BLaER1 treated with 17β-estradiol and CSF1 and Interleukin-3, amounts not matched to agents 10 nM and 100 nM (cell line): ENCODE data around the gene MAB21L4.
"Not testable (repeated sequence)": the region's sequence is repeated elsewhere in the genome, so short reads cannot be mapped to it uniquely, and the experiment has no call there.

Source experiments
- H3K27ac ChIP-seq, 11 experiments: shearing (Covaris generic); formaldehyde crosslinking; 2 replicates each; pipeline ENCODE4 v1.8.1; 2022
- H3K27me3 ChIP-seq, 11 experiments: shearing (Covaris generic); formaldehyde crosslinking; 2 replicates each; pipeline ENCODE4 v1.8.1; 2022
- H3K36me3 ChIP-seq, 11 experiments: shearing (Covaris generic); formaldehyde crosslinking; 2 replicates each; pipeline ENCODE4 v1.8.1; 2022
- H3K4me1 ChIP-seq, 10 experiments: shearing (Covaris generic); formaldehyde crosslinking; 2 replicates each; pipeline ENCODE4 v1.8.1; 2022
- H3K4me2 ChIP-seq, 11 experiments: shearing (Covaris generic); formaldehyde crosslinking; 2 replicates each; pipeline ENCODE4 v1.8.1; 2022
- H3K4me3 ChIP-seq, 10 experiments: shearing (Covaris generic); formaldehyde crosslinking; 2 replicates each; pipeline ENCODE4 v1.8.1; 2022
- H3K9ac ChIP-seq, 11 experiments: shearing (Covaris generic); formaldehyde crosslinking; 2 replicates each; pipeline ENCODE4 v1.8.1; 2022
- H3K9me3 ChIP-seq, 11 experiments: shearing (Covaris generic); formaldehyde crosslinking; replicated peaks in 1 of 11; 2 replicates each; pipeline ENCODE4 v1.8.1; 2022
- H4K20me1 ChIP-seq, 11 experiments: shearing (Covaris generic); formaldehyde crosslinking; 2 replicates each; pipeline ENCODE4 v1.8.1; 2022
- Cebpa-rat ChIP-seq, 11 experiments: shearing (Covaris generic); IDR thresholded peaks; 2 replicates each; pipeline ENCODE4 v1.8.1; 2022

The MAB21L4 gene

GRCh38 chr2:240855670-240856069 is 40.3 kb downstream of the MAB21L4 start:
- Histone ChIP-seq H3K27me3 (no peaks in the 10 kb centered on the region), H3K4me1 (no peaks in the 10 kb centered on the region), H4K20me1 (no peaks in the 10 kb centered on the region), H3K27ac (no peak overlapping the region), H3K4me2 (no peak overlapping the region), H3K9me3 (peaks cover 17 to 27% (median 23%) of the 10 kb centered on the region in 11 experiments), H3K9ac (no peak overlapping the region), H3K4me3 (no peak overlapping the region), H3K36me3 (peaks cover 0 to 5% (median 0%) of the 10 kb centered on the region in 11 experiments; a peak in 1 of 22 replicates)
- no peak for TF ChIP-seq Cebpa-rat (IDR thresholded peaks at IDR 0.05)

- Histone ChIP-seq H3K36me3 (peaks cover 0 to 5% (median 0%) of the 10 kb centered on the region in 11 experiments; a peak in 1 of 22 replicates), H3K9me3 (peaks cover 17 to 27% (median 23%) of the 10 kb centered on the region in 11 experiments), H3K27ac (no peak overlapping the region), H3K27me3 (no peaks in the 10 kb centered on the region), H4K20me1 (no peaks in the 10 kb centered on the region), H3K4me2 (no peak overlapping the region), H3K4me1 (no peaks in the 10 kb centered on the region), H3K9ac (no peak overlapping the region), H3K4me3 (no peak overlapping the region)
- TF ChIP-seq Cebpa-rat (IDR thresholded peaks at IDR 0.05) = no peak
Measured at GRCh38 chr2:240852671-240853314, 43.2 kb downstream of the MAB21L4 start.

GRCh38 chr2:240851078-240851991 is 44.6 kb downstream of the MAB21L4 start:
- H3K27ac ChIP-seq = no peak overlapping the region
- H3K36me3 ChIP-seq = peaks cover 0 to 5% (median 0%) of the 10 kb centered on the region in 11 experiments; a peak in 1 of 22 replicates
- H3K4me1 ChIP-seq = no peaks in the 10 kb centered on the region
- H3K9me3 ChIP-seq = peaks cover 17 to 40% (median 24%) of the 10 kb centered on the region in 11 experiments
- H3K27me3 ChIP-seq = no peaks in the 10 kb centered on the region
- no peak overlapping the region for H3K9ac ChIP-seq
- H4K20me1 ChIP-seq = no peaks in the 10 kb centered on the region
- no peak overlapping the region for H3K4me2 ChIP-seq
- no peak for TF ChIP-seq Cebpa-rat (IDR thresholded peaks at IDR 0.05)
- no peak overlapping the region for H3K4me3 ChIP-seq

GRCh38 chr2:240850756-240851077 is 45.2 kb downstream of the MAB21L4 start:
- Histone ChIP-seq H4K20me1 (no peaks in the 10 kb centered on the region), H3K27me3 (no peaks in the 10 kb centered on the region), H3K36me3 (peaks cover 0 to 5% (median 0%) of the 10 kb centered on the region in 11 experiments; a peak in 1 of 22 replicates), H3K9me3 (peaks cover 17 to 45% (median 25%) of the 10 kb centered on the region in 11 experiments), H3K27ac (no peak overlapping the region), H3K4me1 (no peaks in the 10 kb centered on the region), H3K4me3 (no peak overlapping the region), H3K4me2 (no peak overlapping the region), H3K9ac (no peak overlapping the region)
- no peak for TF ChIP-seq Cebpa-rat (IDR thresholded peaks at IDR 0.05)

GRCh38 chr2:240850026-240850425 is 45.9 kb downstream of the MAB21L4 start:
- Histone ChIP-seq H3K27me3 (no peaks in the 10 kb centered on the region), H3K4me1 (no peaks in the 10 kb centered on the region), H3K4me3 (no peak overlapping the region), H3K36me3 (peaks cover 0 to 5% (median 0%) of the 10 kb centered on the region in 11 experiments; a peak in 1 of 22 replicates), H3K9me3 (peaks cover 15 to 45% (median 23%) of the 10 kb centered on the region in 11 experiments), H3K9ac (no peak overlapping the region), H3K27ac (no peak overlapping the region), H3K4me2 (no peak overlapping the region), H4K20me1 (no peaks in the 10 kb centered on the region)
- no peak for TF ChIP-seq Cebpa-rat (IDR thresholded peaks at IDR 0.05)

- TF ChIP-seq Cebpa-rat (IDR thresholded peaks at IDR 0.05) = no peak
Measured at GRCh38 chr2:240848900-240849680, 46.9 kb downstream of the MAB21L4 start.

GRCh38 chr2:240847817-240848216 is 48.1 kb downstream of the MAB21L4 start:
- TF ChIP-seq Cebpa-rat (IDR thresholded peaks at IDR 0.05) = no peak
- H3K4me2 ChIP-seq = no peak overlapping the region

More at GRCh38 chr2:240848900-240849680, 46.9 kb downstream of the MAB21L4 start:
- H3K27me3 ChIP-seq = no peaks in the 10 kb centered on the region
- no peaks in the 10 kb centered on the region for H4K20me1 ChIP-seq
- no peak overlapping the region for H3K4me3 ChIP-seq
- no peaks in the 10 kb centered on the region for H3K36me3 ChIP-seq
- no peak overlapping the region for H3K4me2 ChIP-seq
- H3K9me3 ChIP-seq = peaks cover 6 to 45% (median 20%) of the 10 kb centered on the region in 11 experiments
- H3K27ac ChIP-seq = no peak overlapping the region
- H3K4me1 ChIP-seq = no peaks in the 10 kb centered on the region
- H3K9ac ChIP-seq = no peak overlapping the region

GRCh38 chr2:240846873-240847595 is 48.9 kb downstream of the MAB21L4 start:
- H3K36me3 ChIP-seq = no peaks in the 10 kb centered on the region
- no peak overlapping the region for H3K9ac ChIP-seq
- H3K27ac ChIP-seq = no peak overlapping the region
- TF ChIP-seq Cebpa-rat (IDR thresholded peaks at IDR 0.05) = no peak
- H4K20me1 ChIP-seq = no peaks in the 10 kb centered on the region
- H3K4me1 ChIP-seq = no peaks in the 10 kb centered on the region
- peaks cover 0 to 39% (median 17%) of the 10 kb centered on the region in 11 experiments; a peak in 15 of 22 replicates for H3K9me3 ChIP-seq
- H3K27me3 ChIP-seq = no peaks in the 10 kb centered on the region
- no peak overlapping the region for H3K4me2 ChIP-seq
- no peak overlapping the region for H3K4me3 ChIP-seq

More at GRCh38 chr2:240847817-240848216, 48.1 kb downstream of the MAB21L4 start:
- Histone ChIP-seq H4K20me1 (no peaks in the 10 kb centered on the region), H3K9me3 (peaks cover 0 to 39% (median 17%) of the 10 kb centered on the region in 11 experiments; a peak in 15 of 22 replicates), H3K27ac (no peak overlapping the region), H3K4me3 (no peak overlapping the region), H3K4me1 (no peaks in the 10 kb centered on the region), H3K9ac (no peak overlapping the region), H3K27me3 (no peaks in the 10 kb centered on the region), H3K36me3 (no peaks in the 10 kb centered on the region)

GRCh38 chr2:240846309-240846708 is 49.6 kb downstream of the MAB21L4 start:
- H3K9me3 ChIP-seq = peaks cover 0 to 39% (median 17%) of the 10 kb centered on the region in 11 experiments; a peak in 15 of 22 replicates
- H3K27ac ChIP-seq, H3K36me3 ChIP-seq, H3K9ac ChIP-seq, H3K4me1 ChIP-seq, H3K4me2 ChIP-seq, H3K4me3 ChIP-seq, H3K27me3 ChIP-seq, H4K20me1 ChIP-seq: not testable (repeated sequence)
